Ishikawa (cell line): ENCODE results near the gene MMP17.

ENCODE experiments used
- CEBPB ChIP-seq: IDR thresholded peaks from 2 replicates; pipeline ENCODE4 v1.6.1; 2012
- CREB1 ChIP-seq: IDR thresholded peaks from 2 replicates; pipeline ENCODE4 v1.6.1; 2012; ENCODE audit warnings: low read depth
- EGR1 ChIP-seq: IDR thresholded peaks from 2 replicates; pipeline ENCODE4 v1.6.1; 2012
- EP300 ChIP-seq: IDR thresholded peaks from 2 replicates; pipeline ENCODE4 v1.6.1; 2012; ENCODE audit warnings: borderline replicate concordance
- FOXM1 ChIP-seq: IDR thresholded peaks from 2 replicates; pipeline ENCODE4 v1.6.1; 2012; ENCODE audit warnings: low read depth, borderline replicate concordance
- NFIC ChIP-seq: IDR thresholded peaks from 2 replicates; pipeline ENCODE4 v1.6.1; 2012
- RAD21 ChIP-seq: IDR thresholded peaks from 2 replicates; pipeline ENCODE4 v1.6.1; 2012; ENCODE audit warnings: low read depth
- TAF1 ChIP-seq: IDR thresholded peaks from 2 replicates; pipeline ENCODE4 v1.6.1; 2012; ENCODE audit warnings: low read depth, mild to moderate bottlenecking
- TCF12 ChIP-seq: IDR thresholded peaks from 2 replicates; pipeline ENCODE4 v1.6.1; 2012; ENCODE audit warnings: low read depth
- TEAD4 ChIP-seq: IDR thresholded peaks from 2 replicates; pipeline ENCODE4 v1.6.1; 2012
- YY1 ChIP-seq: IDR thresholded peaks from 2 replicates; pipeline ENCODE4 v1.6.1; 2012; ENCODE audit warnings: low read depth
- ZBTB7A ChIP-seq: IDR thresholded peaks from 2 replicates; pipeline ENCODE4 v1.6.1; 2012; ENCODE audit warnings: low read depth
- TF ChIP-seq, protein P1 (sequence below): IDR thresholded peaks from 2 replicates; pipeline ENCODE4 v1.6.1; 2012; ENCODE audit warnings: low read depth, mild to moderate bottlenecking
- TF ChIP-seq, protein P2 (sequence below): IDR thresholded peaks from 2 replicates; pipeline ENCODE4 v1.6.1; 2012
- TF ChIP-seq, protein P3 (sequence below): IDR thresholded peaks from 2 replicates; pipeline ENCODE4 v1.6.1; 2012

MMP17 gene

DNA sequence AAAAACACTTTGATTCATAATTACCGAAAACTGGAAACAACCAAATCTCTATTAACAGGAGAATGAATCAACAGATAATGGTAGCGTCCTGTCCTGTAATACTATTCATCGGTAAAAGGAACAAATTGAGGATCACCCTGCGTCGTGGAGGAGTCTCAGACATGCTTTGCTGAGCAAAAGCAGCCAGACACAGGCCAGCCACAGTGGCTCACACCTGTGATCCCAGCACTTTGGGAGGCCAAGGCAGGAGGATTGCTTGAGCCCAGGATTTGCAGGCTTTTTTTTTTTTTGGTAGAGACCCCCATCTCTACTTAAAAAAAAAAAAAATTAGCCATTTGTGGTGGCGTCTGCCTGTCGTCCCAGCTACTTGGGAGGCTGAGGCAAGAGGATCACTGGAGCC is 34.1 kb upstream of the MMP17 start:
- TF ChIP-seq CEBPB (no peak), YY1 (no peak), ZBTB7A (no peak), RAD21 (no peak), NFIC (no peak), EGR1 (no peak)
- TF ChIP-seq, protein P1, sequence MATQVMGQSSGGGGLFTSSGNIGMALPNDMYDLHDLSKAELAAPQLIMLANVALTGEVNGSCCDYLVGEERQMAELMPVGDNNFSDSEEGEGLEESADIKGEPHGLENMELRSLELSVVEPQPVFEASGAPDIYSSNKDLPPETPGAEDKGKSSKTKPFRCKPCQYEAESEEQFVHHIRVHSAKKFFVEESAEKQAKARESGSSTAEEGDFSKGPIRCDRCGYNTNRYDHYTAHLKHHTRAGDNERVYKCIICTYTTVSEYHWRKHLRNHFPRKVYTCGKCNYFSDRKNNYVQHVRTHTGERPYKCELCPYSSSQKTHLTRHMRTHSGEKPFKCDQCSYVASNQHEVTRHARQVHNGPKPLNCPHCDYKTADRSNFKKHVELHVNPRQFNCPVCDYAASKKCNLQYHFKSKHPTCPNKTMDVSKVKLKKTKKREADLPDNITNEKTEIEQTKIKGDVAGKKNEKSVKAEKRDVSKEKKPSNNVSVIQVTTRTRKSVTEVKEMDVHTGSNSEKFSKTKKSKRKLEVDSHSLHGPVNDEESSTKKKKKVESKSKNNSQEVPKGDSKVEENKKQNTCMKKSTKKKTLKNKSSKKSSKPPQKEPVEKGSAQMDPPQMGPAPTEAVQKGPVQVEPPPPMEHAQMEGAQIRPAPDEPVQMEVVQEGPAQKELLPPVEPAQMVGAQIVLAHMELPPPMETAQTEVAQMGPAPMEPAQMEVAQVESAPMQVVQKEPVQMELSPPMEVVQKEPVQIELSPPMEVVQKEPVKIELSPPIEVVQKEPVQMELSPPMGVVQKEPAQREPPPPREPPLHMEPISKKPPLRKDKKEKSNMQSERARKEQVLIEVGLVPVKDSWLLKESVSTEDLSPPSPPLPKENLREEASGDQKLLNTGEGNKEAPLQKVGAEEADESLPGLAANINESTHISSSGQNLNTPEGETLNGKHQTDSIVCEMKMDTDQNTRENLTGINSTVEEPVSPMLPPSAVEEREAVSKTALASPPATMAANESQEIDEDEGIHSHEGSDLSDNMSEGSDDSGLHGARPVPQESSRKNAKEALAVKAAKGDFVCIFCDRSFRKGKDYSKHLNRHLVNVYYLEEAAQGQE, result no peak
- TF ChIP-seq, protein P2, sequence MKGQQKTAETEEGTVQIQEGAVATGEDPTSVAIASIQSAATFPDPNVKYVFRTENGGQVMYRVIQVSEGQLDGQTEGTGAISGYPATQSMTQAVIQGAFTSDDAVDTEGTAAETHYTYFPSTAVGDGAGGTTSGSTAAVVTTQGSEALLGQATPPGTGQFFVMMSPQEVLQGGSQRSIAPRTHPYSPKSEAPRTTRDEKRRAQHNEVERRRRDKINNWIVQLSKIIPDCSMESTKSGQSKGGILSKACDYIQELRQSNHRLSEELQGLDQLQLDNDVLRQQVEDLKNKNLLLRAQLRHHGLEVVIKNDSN, result no peak

DNA sequence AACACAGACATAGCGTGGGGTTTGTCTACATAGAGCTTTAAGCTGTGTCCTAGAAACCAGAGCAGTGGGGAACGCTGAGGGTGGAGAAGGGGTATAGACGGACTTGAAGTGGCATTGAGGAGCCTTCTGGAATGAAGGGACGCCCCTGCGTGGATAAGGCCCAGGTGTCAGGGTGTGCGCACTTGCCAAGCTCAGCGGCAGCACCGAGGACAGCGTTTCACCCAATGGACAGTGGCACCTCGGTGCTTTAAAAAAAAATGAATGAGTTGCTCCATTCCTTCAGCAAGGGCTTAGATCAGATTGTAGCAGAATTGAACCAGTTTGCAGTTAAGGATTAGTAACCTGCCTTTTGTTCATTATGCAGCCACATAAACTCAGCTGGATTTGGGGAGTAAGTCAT is 33.6 kb upstream of the MMP17 start:
- TF ChIP-seq FOXM1, result no peak
- no peak for TF ChIP-seq EP300
- TF ChIP-seq TEAD4, result no peak
- TF ChIP-seq CREB1, result no peak
- TF ChIP-seq, protein P3, sequence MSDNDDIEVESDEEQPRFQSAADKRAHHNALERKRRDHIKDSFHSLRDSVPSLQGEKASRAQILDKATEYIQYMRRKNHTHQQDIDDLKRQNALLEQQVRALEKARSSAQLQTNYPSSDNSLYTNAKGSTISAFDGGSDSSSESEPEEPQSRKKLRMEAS, result no peak
- TF ChIP-seq, protein P1, result peak; percentile 73

DNA sequence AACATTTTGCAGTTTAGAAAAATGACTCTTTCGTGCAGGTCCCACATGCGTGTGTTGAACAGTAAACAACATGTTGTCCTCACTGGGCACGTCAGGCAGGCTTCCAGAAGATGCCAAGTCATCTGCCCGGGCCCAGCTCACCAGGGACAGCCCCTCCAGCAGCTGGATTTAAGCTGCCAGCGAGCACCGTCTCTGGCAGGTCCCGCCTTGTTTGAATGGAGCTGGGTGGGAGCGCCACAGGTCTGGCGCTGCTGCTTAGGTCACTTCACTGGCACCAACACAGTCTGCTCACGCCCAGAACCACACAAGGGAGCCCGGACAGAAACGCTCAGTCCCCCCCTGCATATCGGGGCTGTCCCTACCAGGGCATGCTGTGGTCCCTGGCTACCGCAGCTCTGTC is 33.1 kb upstream of the MMP17 start:
- TF ChIP-seq, protein P2, result no peak

DNA sequence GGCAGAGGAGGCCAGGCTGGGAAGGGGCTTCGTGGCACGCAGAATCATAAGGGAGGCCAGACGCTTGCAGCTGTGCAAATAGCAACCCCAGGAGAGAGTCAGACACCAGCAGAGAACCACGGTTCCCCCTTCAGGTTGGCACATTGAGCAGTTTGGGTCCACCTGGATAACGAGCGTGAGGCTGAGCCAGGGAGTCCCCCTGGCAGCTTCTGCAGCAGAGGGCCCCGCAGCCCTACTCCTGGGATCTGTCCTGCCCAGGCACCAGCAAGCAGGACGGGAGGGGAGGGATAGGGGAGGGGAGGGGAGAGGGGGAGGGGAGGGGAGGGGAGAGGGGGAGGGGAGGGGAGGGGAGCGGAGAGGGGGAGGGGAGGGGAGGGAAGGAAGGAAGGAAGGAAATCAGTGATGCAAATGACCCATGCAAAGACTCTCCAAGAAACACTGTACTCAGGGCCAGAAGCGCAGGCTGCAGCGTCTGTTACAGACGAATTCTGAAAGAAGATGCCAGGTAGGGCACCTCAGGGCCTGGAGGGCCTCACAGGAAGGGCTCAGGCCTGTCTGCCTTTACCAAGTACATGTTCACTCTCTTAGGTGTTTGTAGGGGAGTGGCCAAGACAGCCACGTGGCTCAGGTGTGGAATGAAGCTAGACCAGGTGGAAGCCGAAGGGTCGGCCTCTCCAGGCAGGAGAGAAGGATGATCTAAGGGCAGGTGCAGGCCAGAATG is 32.3 kb upstream of the MMP17 start:
- TF ChIP-seq TEAD4 (0 out of 2 replicates have a peak, but pooled peaks have one; percentile 28), CEBPB (no peak), EP300 (no peak), YY1 (no peak), RAD21 (no peak; the same call in 1 of the 2 replicates), FOXM1 (no peak), ZBTB7A (no peak), TCF12 (peak; percentile 20; the same call in 1 of the 2 replicates), NFIC (no peak), CREB1 (no peak), EGR1 (no peak), TAF1 (no peak)
- TF ChIP-seq, protein P2, result peak; percentile 90
- TF ChIP-seq, protein P1, result no peak
- TF ChIP-seq, protein P3, result peak; percentile 89

DNA sequence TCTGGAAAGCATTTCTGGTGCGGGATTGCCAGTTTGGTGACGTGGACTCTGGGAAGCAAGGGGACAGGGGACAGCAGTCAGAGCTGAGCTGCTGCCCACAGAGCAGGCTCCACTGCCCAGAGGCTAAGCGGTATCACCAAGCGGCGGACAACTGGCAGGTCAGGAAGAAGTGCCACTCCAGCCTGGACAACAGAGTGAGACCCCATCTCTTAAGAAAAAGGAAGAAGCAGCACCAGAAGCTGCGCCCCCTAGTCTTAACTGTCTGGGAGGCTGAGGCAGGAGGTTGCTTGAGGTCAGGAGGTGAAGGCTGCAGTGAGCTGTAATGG is 31.8 kb upstream of the MMP17 start:
- TF ChIP-seq, protein P3, result no peak
- TF ChIP-seq RAD21 (no peak), CREB1 (no peak), TCF12 (no peak), YY1 (no peak), FOXM1 (no peak), TAF1 (no peak), EGR1 (no peak), CEBPB (no peak), ZBTB7A (no peak), EP300 (no peak), TEAD4 (no peak), NFIC (no peak)
- TF ChIP-seq, protein P1, result no peak
- TF ChIP-seq, protein P2, result no peak
